HG03064 (cell line): Measurements from ENCODE around the gene CHI3L1.

ENCODE experiments used
- ATAC-seq: cut with Tn5 transposase; IDR thresholded peaks from one replicate; pipeline ENCODE4 v1.9.1; 2021; ENCODE audit warnings: low read depth; ENCODE audit not compliant: unreplicated experiment

Gene CHI3L1

DNA sequence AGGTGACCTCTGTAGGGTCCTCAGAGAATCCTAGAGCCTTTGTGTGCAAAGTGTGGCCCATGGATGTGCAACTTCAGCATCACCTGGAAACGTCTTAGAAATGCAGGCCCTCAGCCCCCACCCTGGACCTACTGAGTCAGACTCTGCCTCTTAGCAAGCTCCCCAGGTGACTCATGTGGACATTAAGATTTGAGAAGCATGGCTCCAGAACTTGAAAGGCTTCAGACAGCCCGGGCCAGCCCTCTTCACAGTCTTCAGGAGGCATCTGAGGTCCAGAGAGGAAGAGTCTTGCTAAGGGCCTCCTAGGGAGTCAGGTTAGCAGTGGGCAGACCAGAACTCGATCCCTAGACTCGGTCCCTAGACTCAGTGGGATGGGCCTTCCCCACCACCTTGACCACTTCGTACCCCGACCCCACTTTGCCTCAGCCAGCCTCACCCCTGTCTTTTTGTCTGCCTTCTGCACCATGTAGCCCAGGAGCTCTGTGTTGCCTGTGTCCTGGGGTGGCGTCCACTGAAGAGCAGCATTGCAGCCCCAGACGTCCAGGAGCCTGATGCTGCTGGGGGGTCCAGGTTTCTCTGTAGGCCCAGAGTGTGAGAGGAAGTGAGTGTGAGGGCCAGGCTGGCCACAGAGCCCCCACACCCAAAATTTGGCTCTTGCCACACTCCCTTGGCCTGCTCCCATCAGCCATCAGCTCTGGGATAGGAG is 15.7 kb downstream of the CHI3L1 start:
- no peak for ATAC-seq

DNA sequence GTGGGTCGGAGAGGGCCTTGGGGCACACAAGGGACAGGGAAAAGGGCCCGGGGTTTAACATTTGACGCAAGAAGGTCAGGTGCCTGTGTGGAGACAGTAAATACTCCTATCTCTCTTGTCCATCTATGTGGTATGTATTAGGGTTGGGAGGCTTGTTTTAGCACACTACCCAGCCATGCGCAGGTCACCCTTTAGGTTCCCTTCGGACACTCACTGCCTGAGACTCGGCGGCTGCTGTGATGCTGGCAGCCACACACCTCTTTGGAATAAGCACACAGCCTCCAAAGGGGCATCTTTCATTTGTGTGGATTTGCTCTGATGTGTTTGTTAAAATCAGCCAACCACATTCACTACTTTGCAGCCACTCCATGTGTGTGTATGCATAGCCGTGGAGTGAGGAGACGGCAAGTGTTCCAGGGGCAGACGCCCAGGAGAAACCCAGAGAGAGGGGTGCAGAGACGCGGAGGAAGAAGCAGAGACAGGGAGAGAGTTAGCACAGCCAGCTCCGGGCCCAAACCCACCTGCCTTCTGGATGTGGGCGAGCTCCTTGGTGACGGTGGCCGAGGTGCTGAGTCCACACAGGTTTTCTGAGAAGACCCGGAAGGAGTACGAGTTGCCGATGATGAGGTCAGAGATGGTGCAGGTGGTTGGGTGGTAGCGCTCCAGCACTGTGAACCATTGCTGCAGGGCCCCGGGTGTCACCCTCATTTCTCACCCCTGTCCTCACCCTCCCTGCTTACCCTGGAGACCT is 16.6 kb downstream of the CHI3L1 start:
- ATAC-seq: no peak

DNA sequence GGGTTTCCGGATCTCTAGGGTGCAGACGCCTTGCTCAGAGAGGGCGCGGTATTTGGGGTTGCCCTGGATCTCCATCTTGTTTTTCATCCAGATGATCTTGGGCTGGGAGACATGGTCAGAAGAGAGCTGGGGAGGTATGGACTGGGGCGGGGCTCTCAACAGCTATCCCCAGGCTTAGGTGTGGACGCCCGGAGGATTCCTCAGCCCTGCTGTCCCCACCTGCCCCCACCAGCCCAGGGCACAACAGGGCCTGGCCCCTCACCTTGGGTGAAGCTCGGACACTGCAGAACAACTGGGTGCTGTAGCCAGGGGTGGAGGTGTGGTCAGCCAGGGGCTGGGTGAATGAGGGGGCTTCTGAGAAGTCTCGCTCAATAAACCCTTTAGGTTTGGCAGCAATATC is 17.5 kb downstream of the CHI3L1 start:
- ATAC-seq: no peak

DNA sequence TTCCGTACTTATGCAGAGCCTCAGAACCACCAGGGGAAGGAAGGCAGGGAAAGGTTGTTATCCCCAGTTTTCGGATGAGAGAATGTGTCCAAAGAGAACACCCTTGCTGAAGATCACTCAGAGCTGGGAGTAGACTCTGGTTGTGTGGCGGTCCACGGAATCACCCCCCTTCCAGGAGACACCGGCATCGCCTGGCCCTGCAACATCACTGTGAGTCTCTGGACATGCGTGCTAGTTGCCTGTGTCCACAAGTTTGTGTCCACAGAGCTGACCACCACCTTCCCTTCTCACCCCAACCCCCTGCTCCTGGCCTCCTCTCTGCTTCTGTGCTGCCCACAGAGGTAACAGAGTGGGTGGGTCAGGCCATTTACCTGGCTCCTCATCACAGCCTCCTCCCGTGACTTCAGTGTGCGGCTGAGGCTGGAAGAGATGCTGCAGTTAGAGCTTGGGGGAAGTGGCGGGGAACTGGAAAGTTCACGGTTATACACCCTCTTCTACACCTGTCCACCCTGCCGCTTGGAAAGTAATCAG is 18.2 kb downstream of the CHI3L1 start:
- no peak for ATAC-seq

DNA sequence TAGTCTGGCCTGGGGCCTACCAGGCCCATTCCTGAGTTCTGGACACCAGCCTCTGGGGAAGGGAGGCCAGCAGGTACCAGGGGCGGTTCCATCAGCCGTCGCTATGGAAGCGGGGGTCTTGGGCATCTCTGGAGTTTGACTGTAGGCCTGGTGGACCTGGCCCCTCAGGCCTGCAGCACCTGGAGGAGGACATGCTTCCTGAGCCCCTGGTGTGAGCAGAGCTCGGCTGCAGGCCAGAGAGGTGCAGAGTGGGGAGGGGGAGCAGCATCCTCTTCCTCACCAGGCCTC is 18.6 kb downstream of the CHI3L1 start:
- no peak for ATAC-seq

DNA sequence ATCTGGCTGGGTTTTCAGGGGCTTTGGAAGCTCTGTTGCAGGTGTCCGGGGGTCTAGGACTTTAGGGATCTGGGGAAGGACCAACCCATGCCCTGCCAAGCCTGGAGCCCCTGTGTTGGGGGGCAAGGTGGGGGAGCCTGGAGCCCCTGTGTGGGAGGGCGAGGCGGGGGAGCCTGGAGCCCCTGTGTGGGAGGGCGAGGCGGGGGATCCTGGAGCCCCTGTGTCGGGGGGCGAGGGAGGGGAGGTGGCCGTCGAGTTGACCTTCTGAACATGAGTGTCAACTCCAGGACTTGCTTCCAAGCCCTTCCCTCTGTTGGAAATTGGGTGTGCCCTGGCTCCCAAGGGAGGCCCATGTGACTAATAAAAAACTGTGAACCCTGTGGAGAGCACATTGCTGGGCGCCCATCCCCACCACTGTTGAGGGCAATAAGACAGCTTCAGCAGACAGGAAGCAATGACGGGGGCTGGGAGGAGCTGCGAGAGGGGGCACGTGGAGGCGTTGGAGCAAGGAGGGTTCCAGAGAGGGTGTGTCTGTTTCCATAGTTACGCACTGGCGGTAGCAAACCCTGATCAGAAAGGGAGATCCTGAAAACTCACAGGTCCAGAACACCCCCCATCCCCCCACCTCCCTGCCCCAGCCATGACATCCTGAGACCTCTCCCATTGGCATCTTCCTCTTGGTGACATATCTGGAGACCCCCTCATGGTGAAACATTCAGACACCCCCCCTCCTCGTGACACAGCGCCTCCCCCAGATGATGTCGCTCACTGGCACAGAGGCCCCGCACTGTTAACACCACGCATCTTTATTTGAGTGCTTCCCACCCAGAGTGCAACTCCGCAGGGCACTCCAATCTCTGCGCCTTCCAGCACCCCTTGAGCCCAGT is 19.2 kb downstream of the CHI3L1 start:
- no peak for ATAC-seq

DNA sequence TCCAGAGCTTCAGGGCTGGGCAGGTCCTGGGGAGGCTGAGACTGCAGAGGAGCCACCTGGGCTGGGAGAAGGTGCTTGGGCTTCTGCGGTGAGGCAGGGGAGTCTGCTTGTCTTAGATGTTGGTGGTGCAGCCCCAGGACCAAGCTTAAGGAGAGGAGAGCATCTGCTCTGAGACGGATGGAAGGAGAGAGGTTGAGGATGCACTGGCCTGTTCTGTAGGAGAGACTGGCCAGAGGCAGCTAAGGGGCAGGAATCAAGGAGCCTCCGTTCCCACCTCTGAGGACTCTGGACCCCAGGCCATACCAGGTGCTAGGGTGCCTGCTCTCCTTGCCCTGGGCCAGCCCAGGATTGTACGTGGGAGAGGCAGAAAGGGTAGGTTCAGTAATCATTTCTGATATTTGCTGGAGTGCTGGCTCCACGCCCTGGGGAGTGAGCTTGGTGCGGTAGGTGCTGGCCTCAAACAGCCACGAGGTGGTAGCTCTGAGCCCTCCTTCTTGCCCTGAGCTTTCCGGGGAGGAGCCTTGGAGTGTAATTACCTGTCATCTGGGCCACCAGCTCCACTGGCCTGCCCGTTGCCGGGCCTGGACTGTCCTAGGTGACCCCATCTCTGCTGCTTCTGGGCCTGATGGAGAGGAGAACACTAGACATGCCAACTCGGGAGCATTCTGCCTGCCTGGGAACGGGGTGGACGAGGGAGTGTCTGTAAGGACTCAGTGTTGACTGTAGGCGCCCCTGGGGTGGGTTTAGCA is 20.1 kb downstream of the CHI3L1 start:
- ATAC-seq: no peak

DNA sequence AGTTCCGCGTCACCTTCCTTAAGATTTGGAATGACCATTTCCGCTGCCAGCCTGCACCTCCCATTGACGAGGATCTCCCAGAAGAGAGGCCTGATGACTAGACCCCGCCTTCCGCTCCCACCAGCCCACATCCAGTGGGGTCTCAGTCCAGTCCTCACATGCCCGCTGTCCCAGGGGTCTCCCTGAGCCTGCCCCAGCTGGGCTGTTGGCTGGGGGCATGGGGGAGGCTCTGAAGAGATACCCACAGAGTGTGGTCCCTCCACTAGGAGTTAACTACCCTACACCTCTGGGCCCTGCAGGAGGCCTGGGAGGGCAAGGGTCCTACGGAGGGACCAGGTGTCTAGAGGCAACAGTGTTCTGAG is 20.7 kb downstream of the CHI3L1 start:
- no peak for ATAC-seq

DNA sequence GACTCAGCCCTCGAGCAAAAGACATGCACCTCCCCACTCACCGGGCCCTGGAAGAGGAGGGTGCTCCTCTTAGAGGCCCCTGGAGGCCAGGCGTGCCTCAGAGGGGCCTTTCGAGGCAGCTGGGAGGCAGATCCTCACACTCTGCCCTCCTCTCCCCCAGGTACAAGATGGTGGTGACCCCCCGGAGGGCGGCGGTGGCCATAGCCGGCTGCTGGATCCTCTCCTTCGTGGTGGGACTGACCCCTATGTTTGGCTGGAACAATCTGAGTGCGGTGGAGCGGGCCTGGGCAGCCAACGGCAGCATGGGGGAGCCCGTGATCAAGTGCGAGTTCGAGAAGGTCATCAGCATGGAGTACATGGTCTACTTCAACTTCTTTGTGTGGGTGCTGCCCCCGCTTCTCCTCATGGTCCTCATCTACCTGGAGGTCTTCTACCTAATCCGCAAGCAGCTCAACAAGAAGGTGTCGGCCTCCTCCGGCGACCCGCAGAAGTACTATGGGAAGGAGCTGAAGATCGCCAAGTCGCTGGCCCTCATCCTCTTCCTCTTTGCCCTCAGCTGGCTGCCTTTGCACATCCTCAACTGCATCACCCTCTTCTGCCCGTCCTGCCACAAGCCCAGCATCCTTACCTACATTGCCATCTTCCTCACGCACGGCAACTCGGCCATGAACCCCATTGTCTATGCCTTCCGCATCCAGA is 21.3 kb downstream of the CHI3L1 start:
- no peak for ATAC-seq

DNA sequence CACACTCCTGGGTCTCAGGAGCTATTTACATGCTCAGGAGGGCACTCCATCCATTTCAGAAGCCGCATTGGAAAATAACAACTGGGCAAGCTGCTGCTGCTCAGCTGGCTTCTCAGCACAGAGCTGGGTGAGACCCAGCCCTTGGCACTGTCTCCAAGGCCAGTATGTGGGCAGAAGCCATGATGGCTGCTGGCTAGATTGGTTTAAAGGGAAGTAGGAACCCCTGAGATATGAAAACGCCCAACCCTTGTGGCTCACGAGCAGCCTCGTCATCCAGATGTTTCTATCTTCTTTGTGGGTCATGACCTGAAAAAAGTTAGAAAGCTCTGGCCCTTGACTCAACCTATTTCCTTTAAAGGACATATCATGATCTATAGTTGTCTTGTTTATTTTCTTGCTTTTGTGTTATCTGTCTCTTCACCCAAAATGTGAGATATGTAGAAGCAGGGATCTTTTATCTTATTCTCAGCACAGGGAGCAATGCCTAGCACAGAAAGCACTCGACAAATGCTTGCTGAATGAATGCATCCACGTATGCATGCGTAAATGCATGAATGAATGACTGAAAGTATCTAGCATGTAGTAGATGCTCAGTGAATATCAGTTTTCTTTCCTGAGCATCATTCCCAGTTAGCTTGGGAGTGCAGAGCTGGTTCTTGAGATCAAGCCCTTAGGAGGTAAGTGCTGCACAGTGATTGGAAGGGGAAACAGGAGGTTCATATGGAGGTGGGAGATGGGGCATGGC is 22.4 kb downstream of the CHI3L1 start:
- ATAC-seq: no peak

DNA sequence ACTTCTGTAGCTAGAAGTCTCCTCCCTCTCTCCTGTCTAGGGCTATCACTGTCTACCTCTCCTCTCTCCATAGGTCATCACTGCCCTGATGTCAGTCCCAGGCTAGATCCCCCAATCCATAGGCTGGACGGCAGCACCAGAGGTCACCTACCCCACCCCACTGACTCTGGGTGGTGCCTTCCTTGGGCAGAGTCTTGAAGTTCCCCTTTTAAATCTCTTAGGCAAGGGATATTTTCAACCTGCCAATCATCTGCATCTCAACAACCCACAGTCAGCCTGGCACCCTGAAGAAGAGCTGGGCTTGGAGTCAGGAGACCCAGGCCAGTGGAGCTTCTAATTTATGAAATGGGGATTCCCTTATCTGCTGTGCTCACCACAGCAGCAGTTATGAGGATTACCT is 24.1 kb downstream of the CHI3L1 start:
- ATAC-seq: no peak

DNA sequence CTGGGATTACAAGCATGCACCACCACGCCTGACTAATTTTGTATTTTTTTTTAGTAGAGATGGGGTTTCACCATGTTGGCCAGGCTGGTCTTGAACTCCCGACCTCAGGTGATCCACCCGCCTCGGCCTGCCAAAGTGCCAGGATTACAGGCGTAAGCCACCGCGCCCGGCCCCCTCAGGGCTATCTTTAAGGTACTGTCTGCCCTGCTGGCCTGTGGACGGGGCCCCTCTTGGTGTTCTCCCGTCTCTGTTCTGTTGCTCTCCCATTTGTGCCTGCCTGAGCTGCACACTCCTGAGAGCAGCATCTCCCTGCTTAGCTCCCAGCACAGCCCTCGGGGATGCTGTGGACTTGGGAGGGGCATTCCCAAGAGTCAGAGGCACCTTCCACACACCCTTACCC is 24.8 kb downstream of the CHI3L1 start:
- no peak for ATAC-seq

DNA sequence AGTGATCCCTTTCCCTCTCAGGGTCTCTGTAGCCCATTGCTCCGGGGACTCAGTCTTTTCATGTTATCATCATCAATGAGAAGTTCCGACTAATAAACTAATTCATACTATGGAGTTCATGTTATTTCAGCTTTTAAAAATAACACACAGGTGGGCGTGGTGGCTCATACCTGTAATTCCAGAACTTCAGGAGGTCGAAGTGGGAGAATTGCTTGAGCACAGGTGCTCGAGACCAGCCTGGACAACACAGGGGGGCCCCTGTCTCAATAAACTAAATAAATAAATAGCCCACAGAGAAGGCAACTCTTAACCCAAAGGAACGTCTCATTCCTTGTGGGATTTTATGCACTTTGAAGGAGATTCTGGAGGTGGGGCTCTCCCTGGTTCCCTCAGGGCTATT is 25.3 kb downstream of the CHI3L1 start:
- ATAC-seq: no peak

DNA sequence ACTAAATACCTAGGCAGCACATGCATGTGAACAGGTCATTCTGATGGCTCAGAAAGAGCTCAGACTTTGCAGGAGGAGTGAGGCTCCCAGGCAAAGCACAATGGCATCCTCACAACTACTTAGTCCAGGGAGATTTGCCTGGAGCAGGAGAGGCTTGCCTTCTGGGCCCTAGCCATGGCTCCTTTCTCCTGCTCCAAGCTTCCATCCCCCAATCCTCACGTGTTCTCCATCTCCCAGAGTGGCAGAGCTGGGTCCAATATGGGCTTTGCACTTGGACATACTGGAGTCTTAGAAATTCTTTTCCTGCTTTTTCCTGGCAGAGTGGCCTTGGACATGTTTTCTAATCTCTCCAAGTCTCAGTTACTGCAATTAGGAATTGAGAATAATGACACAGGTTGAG is 26.7 kb downstream of the CHI3L1 start:
- no peak for ATAC-seq

DNA sequence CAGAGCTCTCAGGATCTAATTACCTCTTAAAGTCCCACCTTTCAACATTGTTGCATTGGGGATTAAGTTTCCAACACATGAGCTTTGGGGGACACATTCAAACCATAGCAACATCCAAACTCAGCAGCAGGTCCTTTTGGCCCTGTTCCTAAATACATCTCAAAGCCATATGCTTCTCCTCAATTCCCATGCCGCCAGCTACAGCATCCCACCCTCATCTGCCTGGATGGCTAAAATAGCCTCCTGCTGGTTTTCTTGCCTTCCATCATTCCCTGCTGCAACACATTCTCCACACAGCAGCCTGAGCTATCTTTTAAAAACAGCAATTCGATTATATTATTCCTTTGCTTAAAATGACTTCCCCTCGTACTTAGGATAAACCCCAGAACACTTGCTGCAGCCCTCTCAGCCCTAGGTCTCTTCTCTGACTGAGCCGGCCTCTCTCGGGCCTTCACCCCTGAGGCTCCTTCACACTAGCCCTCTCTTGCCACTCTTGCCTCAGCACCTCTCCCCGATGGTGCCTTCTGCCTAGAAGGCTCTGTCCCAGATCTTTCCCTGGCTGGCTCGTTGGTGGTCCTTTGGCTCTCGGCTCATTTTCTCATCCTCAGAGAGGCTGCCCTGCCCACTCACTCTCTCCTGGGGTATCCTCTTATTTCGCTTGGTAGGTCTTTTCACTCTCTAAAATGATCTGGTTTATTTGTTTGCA is 27.4 kb downstream of the CHI3L1 start:
- no peak for ATAC-seq

DNA sequence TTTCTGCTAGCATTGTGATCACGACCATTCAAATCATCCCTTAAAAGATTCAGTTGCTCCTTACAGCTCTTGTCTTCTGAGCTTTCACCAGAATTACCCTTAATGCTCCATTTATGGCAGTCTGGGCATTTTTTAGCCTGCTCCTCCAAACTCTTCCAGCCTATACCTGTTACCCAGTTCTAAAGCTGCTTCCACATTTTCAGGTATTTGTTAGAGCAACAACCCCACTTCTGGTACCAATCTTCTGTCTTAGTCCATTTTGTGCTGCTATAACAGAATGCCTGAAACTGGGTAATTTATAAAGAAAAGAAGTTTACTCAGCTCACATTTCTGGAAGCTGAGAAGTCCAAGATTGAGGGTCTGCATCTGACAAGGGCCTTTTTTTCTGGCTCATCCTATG is 28.1 kb downstream of the CHI3L1 start:
- no peak for ATAC-seq

DNA sequence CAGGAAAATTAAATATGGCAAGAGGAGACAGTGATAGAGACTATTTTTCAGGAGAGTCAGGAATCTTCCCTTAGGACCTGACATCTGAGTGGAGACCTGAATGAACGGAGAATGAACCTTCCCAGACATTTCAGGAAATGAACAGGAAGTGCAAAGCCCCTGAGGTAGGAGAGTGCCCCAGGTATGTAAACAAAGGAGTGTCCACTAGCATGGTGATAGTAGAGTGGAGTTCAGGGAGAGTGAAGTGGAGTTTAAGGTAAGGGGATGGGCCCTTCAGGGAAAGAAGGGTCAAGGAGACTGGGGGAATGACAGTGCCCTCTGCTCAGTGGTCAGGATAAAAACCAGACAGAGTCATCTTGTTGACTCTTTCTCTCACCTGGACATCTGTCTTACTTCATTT is 30.2 kb downstream of the CHI3L1 start:
- no peak for ATAC-seq

DNA sequence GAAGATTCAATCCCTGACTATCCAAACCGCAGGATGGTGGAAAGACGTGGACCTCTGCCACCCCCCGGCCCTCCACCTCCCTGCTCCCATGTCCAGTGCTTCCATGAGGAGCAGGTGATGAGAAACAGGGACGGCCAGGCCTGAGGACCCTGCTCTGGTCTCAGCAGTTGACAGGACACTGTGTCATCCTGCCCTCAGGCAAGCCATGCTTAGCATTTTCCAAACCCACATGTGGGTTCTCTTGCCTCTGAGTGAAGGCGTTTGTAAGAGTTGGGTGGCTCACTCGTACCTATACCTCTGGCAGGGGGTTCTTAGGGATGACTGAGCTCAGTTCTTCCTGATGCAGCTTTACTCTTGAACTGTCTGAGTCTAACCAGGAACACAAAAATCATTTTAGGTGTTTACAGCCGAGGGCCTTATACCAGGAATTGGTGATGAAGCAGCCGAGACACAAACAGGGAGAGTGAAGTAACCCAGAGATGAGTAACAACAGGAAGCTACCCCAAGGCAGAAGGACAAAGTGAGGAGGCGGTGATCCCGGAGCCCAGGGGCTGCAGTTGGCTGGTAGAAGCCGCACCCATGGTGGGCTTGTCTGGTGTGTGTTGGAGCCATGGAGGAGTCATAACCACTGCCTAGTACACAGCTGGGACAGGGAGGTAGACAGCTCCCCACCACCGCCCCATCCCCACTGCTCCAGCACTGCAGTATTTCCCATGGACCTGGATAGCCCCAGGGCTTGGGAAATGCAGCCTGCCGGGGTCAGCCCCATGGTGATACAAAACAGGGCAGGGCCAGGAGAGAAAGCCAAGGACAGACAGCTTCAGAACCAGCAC is 32.3 kb downstream of the CHI3L1 start:
- ATAC-seq: no peak
